HG02642 (cell line): ENCODE data around the gene COQ9.
"Not testable (repeated sequence)": the region's sequence is repeated elsewhere in the genome, so short reads cannot be mapped to it uniquely, and the experiment has no call there.

ENCODE experiments used
- ATAC-seq: cut with Tn5 transposase; IDR thresholded peaks from one replicate; pipeline ENCODE4 v1.9.1; 2021; ENCODE audit warnings: mild to moderate bottlenecking; ENCODE audit not compliant: unreplicated experiment, poor library complexity

COQ9 gene

GRCh38 chr16:57426356-57426755, 20.9 kb upstream of the COQ9 start:
- ATAC-seq = no peak

GRCh38 chr16:57427307-57427706, 20.0 kb upstream of the COQ9 start:
- ATAC-seq = no peak

GRCh38 chr16:57427824-57428223, 19.5 kb upstream of the COQ9 start:
- ATAC-seq = no peak

GRCh38 chr16:57430955-57431354, 16.3 kb upstream of the COQ9 start:
- no peak for ATAC-seq

- ATAC-seq = no peak
Measured at GRCh38 chr16:57432505-57432904, 14.8 kb upstream of the COQ9 start.

GRCh38 chr16:57432989-57433388, 14.3 kb upstream of the COQ9 start:
- ATAC-seq = no peak

GRCh38 chr16:57434003-57434402, 13.3 kb upstream of the COQ9 start:
- no peak for ATAC-seq

GRCh38 chr16:57435838-57436237, 11.4 kb upstream of the COQ9 start:
- ATAC-seq = no peak

GRCh38 chr16:57439947-57440346, 7.3 kb upstream of the COQ9 start:
- ATAC-seq = not testable (repeated sequence)

GRCh38 chr16:57440551-57440950, 6.7 kb upstream of the COQ9 start:
- ATAC-seq = not testable (repeated sequence)

GRCh38 chr16:57444711-57445110, 2.6 kb upstream of the COQ9 start:
- ATAC-seq = no peak

GRCh38 chr16:57445510-57445909, 1.8 kb upstream of the COQ9 start:
- no peak for ATAC-seq

- ATAC-seq = peak; percentile 46
Measured at GRCh38 chr16:57446531-57447185, 621 bp upstream of the COQ9 start.

GRCh38 chr16:57452021-57452420, 4.7 kb downstream of the COQ9 start:
- no peak for ATAC-seq

GRCh38 chr16:57462209-57462977, 15.1 kb downstream of the COQ9 start, which contains the start of gene POLR2C:
Gene POLR2C, plus strand, starts transcription at chr16:57462679. Its CDS starts 46 bp downstream, at chr16:57462725.
- peak; percentile 95 for ATAC-seq

- peak; percentile 22 for ATAC-seq
Measured at GRCh38 chr16:57462978-57463362, 15.7 kb downstream of the COQ9 start.

GRCh38 chr16:57464523-57464922, 17.2 kb downstream of the COQ9 start:
- no peak for ATAC-seq

GRCh38 chr16:57468346-57468745, 21.1 kb downstream of the COQ9 start:
- no peak for ATAC-seq

GRCh38 chr16:57469046-57469445, 21.8 kb downstream of the COQ9 start:
- ATAC-seq = no peak

GRCh38 chr16:57469917-57470470, 22.7 kb downstream of the COQ9 start:
- ATAC-seq = no peak

- ATAC-seq = no peak
Measured at GRCh38 chr16:57470711-57471110, 23.4 kb downstream of the COQ9 start.
